Upper lobe of left lung (tissue), 6 donors: ENCODE data around the gene PRDM12. TPM values are rescaled to one million over a fixed set of nuclear protein-coding genes. Genes with fewer than 3 reads are reported as not detected.

Experiments used
- ATAC-seq, 2 donors: fragments of 200-7000 bp; cut with Tn5 transposase; one replicate each; pipeline ENCODE4 v1.9.1; 2022; ENCODE audit warnings: mild to moderate bottlenecking in 2 of 2, moderate library complexity in 2 of 2; ENCODE audit not compliant: low FRiP score in 2 of 2
- DNase-seq, 2 donors: peaks; one replicate each; pipeline ENCODE4 v3.0.0-alpha.2; 2019 to 2020
- H3K27ac ChIP-seq, 4 donors: fragments of 200-600 bp; sonication (generic); one replicate each; pipeline ENCODE4 v1.5.1; 2016 to 2019
- H3K27me3 ChIP-seq, 4 donors: fragments of 200-600 bp; sonication (generic); one replicate each; pipeline ENCODE4 v1.5.1; 2017 to 2019
- H3K36me3 ChIP-seq, 4 donors: fragments of 200-600 bp; sonication (generic); one replicate each; pipeline ENCODE4 v1.5.1; 2016 to 2019
- H3K4me1 ChIP-seq, 4 donors: fragments of 200-600 bp; sonication (generic); one replicate each; pipeline ENCODE4 v1.5.1; 2018 to 2019
- H3K4me3 ChIP-seq, 4 donors: fragments of 200-600 bp; sonication (generic); one replicate each; pipeline ENCODE4 v1.5.1; 2017 to 2019; ENCODE audit warnings: mild to moderate bottlenecking in 2 of 4, moderate library complexity in 1 of 4
- H3K9me3 ChIP-seq, 4 donors: fragments of 200-600 bp; sonication (generic); one replicate each; pipeline ENCODE4 v1.5.1; 2018 to 2019
- CTCF ChIP-seq, 6 experiments: fragments of 450-650 bp in 4 of 6; fragments of 200-600 bp in 2 of 6; sonication (generic) in 2 of 6; IDR thresholded peaks; one replicate each; pipeline ENCODE4 v1.5.1; 2016 to 2019; ENCODE audit warnings: antibody characterized with exemption in 6 of 6
- EP300 ChIP-seq, 4 donors: sonication (generic); formaldehyde crosslinking; IDR thresholded peaks; one replicate each; pipeline ENCODE4 v1.5.1; 2017; ENCODE audit warnings: antibody characterized with exemption in 4 of 4, control low read depth in 2 of 4
- POLR2A ChIP-seq, 4 donors: fragments of 450-650 bp; IDR thresholded peaks; one replicate each; pipeline ENCODE4 v1.5.1; 2016 to 2017; ENCODE audit warnings: antibody characterized with exemption in 4 of 4, mild to moderate bottlenecking in 2 of 4
- POLR2AphosphoS5 ChIP-seq, 2 donors: sonication (generic); formaldehyde crosslinking; IDR thresholded peaks; one replicate each; pipeline ENCODE4 v1.5.1; 2017; ENCODE audit warnings: antibody characterized with exemption in 2 of 2
- WGBS, 2 donors: methylation state at CpG; one replicate each; pipeline ENCODE4 v1.1.5; 2017 to 2018; 5-methylcytosine and 5-hydroxymethylcytosine counted together
- total RNA-seq, 6 donors: library from RNA; depleted of rRNA in 4 of 6; stranded (reverse); fragments of >200 nt in 4 of 6; gene quantifications; one replicate each; pipeline versions ENCODE4 v1.1.0 to v1.2.1, GENCODE V29; 2016 to 2021
- donor health status: DM: no; HTN: no; CAD: no; lungs with moderate emphysema.
- donor health status: DM: no; HTN: yes; CAD: no; lungs with severe emphysema.

The PRDM12 gene
- total RNA-seq: under 1 TPM in 1 of 6 donors, not detected in 5; 0.10 TPM

GRCh38 chr9:130664251-130665028 lies at the start of gene PRDM12:
TSS of gene PRDM12 (plus strand) at chr9:130664594. CDS start at chr9:130664654, 60 bp downstream.
- Histone ChIP-seq H3K27ac (no peak within 1 kb of the TSS), H3K27me3 (peaks cover 0 to 89% (median 54%) of the 10 kb centered on the region in 4 donors), H3K4me1 (peaks cover 54 to 78% (median 68%) of the 10 kb centered on the region in 4 donors), H3K36me3 (no peaks in the 10 kb centered on the region), H3K9me3 (no peaks in the 10 kb centered on the region), H3K4me3 (no peak within 1 kb of the TSS)
- WGBS, 2 donors: 6 to 8% methylated on average over 23 to 29 of the region's 76 CpGs
- DNase-seq (peak in 1 of 2 donors; percentile 79), ATAC-seq (no peak)
- TF ChIP-seq POLR2A (IDR thresholded peaks at IDR 0.05): no peak
- TF ChIP-seq CTCF (IDR thresholded peaks at IDR 0.05): no peak
- TF ChIP-seq EP300 (IDR thresholded peaks at IDR 0.05): no peak

- DNase-seq (peak in 1 of 2 donors; percentile 52), ATAC-seq (no peak)
- Histone ChIP-seq H3K27me3 (no peaks in the 10 kb centered on the region), H3K4me1 (no peaks in the 10 kb centered on the region), H3K36me3 (peaks cover 45 to 97% (median 88%) of the 10 kb centered on the region in 4 donors), H3K27ac (no peak overlapping the region), H3K9me3 (no peaks in the 10 kb centered on the region), H3K4me3 (no peak overlapping the region)
- TF ChIP-seq POLR2AphosphoS5 (IDR thresholded peaks at IDR 0.05) (no peak), CTCF (IDR thresholded peaks at IDR 0.05) (no peak), EP300 (IDR thresholded peaks at IDR 0.05) (no peak), POLR2A (IDR thresholded peaks at IDR 0.05) (no peak)
- 80 to 97% methylated on average over 1 to 10 of the region's 10 CpGs for WGBS, 2 donors
Measured at GRCh38 chr9:130616451-130616850, 47.9 kb upstream of the PRDM12 start.

GRCh38 chr9:130623466-130623865 lies 40.9 kb upstream of the PRDM12 start:
- DNase-seq: no peak
- H3K36me3 ChIP-seq: peaks cover 45 to 100% (median 91%) of the 10 kb centered on the region in 4 donors

GRCh38 chr9:130624154-130624553 lies 40.2 kb upstream of the PRDM12 start:
- H3K36me3 ChIP-seq: peaks cover 41 to 100% (median 87%) of the 10 kb centered on the region in 4 donors
- TF ChIP-seq POLR2AphosphoS5 (IDR thresholded peaks at IDR 0.05): no peak
- no peak for TF ChIP-seq CTCF (IDR thresholded peaks at IDR 0.05)
- TF ChIP-seq EP300 (IDR thresholded peaks at IDR 0.05): no peak
- TF ChIP-seq POLR2A (IDR thresholded peaks at IDR 0.05): no peak
- no peaks in the 10 kb centered on the region for H3K27me3 ChIP-seq
- H3K9me3 ChIP-seq: no peaks in the 10 kb centered on the region
- DNase-seq (no peak), ATAC-seq (no peak)
- no peaks in the 10 kb centered on the region for H3K4me1 ChIP-seq
- 93 to 95% methylated on average over 4 of the region's 4 CpGs for WGBS, 2 donors
- no peak overlapping the region for H3K4me3 ChIP-seq
- H3K27ac ChIP-seq: no peak overlapping the region

More at GRCh38 chr9:130623466-130623865, 40.9 kb upstream of the PRDM12 start:
- H3K27ac ChIP-seq: no peak overlapping the region
- H3K4me1 ChIP-seq: no peaks in the 10 kb centered on the region
- no peak for ATAC-seq
- no peaks in the 10 kb centered on the region for H3K27me3 ChIP-seq
- TF ChIP-seq CTCF (IDR thresholded peaks at IDR 0.05): no peak
- WGBS, 2 donors: 91 to 92% methylated on average over 10 of the region's 10 CpGs
- no peak overlapping the region for H3K4me3 ChIP-seq
- H3K9me3 ChIP-seq: no peaks in the 10 kb centered on the region
